K562 (cell line): ENCODE measurements around the gene EIPR1.
"Not testable (repeated sequence)": the region's sequence is repeated elsewhere in the genome, so short reads cannot be mapped to it uniquely, and the experiment has no call there.

Source experiments
- CTCF ChIP-seq, 3 experiments: IDR thresholded peaks in 2 of 3; conservative IDR thresholded peaks in 1 of 3; 2 replicates each; pipeline ENCODE4 v1.5.1; 2011 to 2012; ENCODE audit warnings: low read length in 3 of 3, mild to moderate bottlenecking in 3 of 3, control low read depth in 2 of 3, improper control_type of control experiment in 1 of 3, inconsistent platforms in 1 of 3, low read depth in 1 of 3, mixed read lengths in 1 of 3, moderate library complexity in 1 of 3; ENCODE audit not compliant: insufficient read depth in 2 of 3
- MAFG ChIP-seq: fragments of 450-650 bp; conservative IDR thresholded peaks from 2 replicates; pipeline ENCODE4 v1.6.1; 2016; ENCODE audit warnings: missing genetic modification characterization, missing compliant biosample characterization
- U2AF1 ChIP-seq: fragments of 200-400 bp; formaldehyde crosslinking; optimal IDR thresholded peaks from 2 replicates; pipeline ENCODE3; 2017; ENCODE audit warnings: mild to moderate bottlenecking, low read depth, low read length, moderate library complexity
- ZKSCAN1 ChIP-seq: fragments of 150-350 bp; IDR thresholded peaks from 2 replicates; pipeline ENCODE4 v1.6.1; 2016; ENCODE audit warnings: low read depth, low read length
- ZNF263 ChIP-seq: sonication (generic); formaldehyde crosslinking; IDR thresholded peaks from 2 replicates; pipeline ENCODE4 v1.8.0; 2022; ENCODE audit warnings: mild to moderate bottlenecking, missing genetic modification reagents, borderline replicate concordance
- TF ChIP-seq, protein P1 (sequence below), 2 experiments: fragments of 450-650 bp in 1 of 2; sonication (generic) in 1 of 2; formaldehyde crosslinking in 1 of 2; IDR thresholded peaks; 2 replicates each; pipeline versions ENCODE4 v1.7.1 to v1.9.0; 2016 to 2022; ENCODE audit warnings: inconsistent platforms in 1 of 2, mild to moderate bottlenecking in 1 of 2, missing genetic modification reagents in 1 of 2
- TF ChIP-seq, protein P2 (sequence below): sonication (generic); formaldehyde crosslinking; IDR thresholded peaks from 2 replicates; pipeline ENCODE4 v1.9.0; 2022; ENCODE audit warnings: mild to moderate bottlenecking, missing genetic modification reagents

- TF ChIP-seq ZNF263 (CRISPR knock-in tag); ZKSCAN1; CTCF (IDR thresholded peaks at IDR 0.05 in 2 of 3, conservative IDR thresholded peaks at IDR 0.05 in 1 of 3; ENCODE audit: insufficient read depth in 2 of 3, low read depth in 1 of 3, low read length in 3 of 3); MAFG (tag); U2AF1: not testable (repeated sequence)
- TF ChIP-seq, protein P1, sequence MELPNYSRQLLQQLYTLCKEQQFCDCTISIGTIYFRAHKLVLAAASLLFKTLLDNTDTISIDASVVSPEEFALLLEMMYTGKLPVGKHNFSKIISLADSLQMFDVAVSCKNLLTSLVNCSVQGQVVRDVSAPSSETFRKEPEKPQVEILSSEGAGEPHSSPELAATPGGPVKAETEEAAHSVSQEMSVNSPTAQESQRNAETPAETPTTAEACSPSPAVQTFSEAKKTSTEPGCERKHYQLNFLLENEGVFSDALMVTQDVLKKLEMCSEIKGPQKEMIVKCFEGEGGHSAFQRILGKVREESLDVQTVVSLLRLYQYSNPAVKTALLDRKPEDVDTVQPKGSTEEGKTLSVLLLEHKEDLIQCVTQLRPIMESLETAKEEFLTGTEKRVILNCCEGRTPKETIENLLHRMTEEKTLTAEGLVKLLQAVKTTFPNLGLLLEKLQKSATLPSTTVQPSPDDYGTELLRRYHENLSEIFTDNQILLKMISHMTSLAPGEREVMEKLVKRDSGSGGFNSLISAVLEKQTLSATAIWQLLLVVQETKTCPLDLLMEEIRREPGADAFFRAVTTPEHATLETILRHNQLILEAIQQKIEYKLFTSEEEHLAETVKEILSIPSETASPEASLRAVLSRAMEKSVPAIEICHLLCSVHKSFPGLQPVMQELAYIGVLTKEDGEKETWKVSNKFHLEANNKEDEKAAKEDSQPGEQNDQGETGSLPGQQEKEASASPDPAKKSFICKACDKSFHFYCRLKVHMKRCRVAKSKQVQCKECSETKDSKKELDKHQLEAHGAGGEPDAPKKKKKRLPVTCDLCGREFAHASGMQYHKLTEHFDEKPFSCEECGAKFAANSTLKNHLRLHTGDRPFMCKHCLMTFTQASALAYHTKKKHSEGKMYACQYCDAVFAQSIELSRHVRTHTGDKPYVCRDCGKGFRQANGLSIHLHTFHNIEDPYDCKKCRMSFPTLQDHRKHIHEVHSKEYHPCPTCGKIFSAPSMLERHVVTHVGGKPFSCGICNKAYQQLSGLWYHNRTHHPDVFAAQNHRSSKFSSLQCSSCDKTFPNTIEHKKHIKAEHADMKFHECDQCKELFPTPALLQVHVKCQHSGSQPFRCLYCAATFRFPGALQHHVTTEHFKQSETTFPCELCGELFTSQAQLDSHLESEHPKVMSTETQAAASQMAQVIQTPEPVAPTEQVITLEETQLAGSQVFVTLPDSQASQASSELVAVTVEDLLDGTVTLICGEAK (IDR thresholded peaks at IDR 0.05) = not testable (repeated sequence)
- TF ChIP-seq, protein P1 (CRISPR knock-in tag; IDR thresholded peaks at IDR 0.05) = not testable (repeated sequence)
- TF ChIP-seq, protein P2, sequence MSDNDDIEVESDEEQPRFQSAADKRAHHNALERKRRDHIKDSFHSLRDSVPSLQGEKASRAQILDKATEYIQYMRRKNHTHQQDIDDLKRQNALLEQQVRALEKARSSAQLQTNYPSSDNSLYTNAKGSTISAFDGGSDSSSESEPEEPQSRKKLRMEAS (CRISPR knock-in tag) = not testable (repeated sequence)
Measured at GRCh38 chr2:3369340-3370181, 8.1 kb downstream of the EIPR1 start.
